GM21515 (cell line): ENCODE data around the gene PPP1R7.
"Not testable (repeated sequence)": the region's sequence is repeated elsewhere in the genome, so short reads cannot be mapped to it uniquely, and the experiment has no call there.

ENCODE experiments used
- ATAC-seq: cut with Tn5 transposase; IDR thresholded peaks from one replicate; pipeline ENCODE4 v1.9.1; 2021; ENCODE audit not compliant: unreplicated experiment

Gene PPP1R7, protein sequence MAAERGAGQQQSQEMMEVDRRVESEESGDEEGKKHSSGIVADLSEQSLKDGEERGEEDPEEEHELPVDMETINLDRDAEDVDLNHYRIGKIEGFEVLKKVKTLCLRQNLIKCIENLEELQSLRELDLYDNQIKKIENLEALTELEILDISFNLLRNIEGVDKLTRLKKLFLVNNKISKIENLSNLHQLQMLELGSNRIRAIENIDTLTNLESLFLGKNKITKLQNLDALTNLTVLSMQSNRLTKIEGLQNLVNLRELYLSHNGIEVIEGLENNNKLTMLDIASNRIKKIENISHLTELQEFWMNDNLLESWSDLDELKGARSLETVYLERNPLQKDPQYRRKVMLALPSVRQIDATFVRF

DNA sequence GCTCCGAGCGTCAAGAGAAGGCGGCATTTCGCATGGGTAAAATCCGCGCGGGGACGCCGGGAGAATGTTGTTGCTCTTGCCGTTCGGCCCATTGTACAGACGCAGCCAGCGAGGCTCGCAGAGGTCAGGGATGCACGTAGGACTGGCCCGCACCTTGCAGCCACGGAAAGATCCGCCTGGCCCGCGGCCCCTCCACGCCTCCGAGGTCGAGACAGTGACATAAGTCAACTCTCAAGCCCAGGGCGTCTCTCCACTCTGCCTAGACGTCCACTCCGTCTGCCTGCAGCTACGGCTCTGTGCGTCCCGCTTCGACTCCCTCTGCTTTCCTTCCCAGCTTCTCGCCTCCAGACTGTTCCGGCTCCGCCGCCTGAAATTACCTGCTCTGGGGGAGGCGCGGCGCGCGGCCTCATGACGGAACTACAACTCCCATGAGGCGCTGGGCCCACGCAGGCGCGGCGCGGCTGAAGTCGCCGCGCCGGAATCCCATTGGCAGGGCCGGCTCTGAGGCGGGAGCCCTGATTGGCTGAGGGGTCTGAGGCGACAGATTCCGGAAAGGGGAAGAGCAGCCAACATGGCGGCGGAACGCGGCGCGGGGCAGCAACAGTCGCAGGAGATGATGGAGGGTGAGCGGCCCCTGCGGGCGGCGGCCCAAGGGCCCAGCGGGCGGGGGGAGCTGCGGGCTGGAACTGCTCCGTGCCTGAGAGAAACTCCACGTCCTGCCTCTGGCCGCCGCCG is at the start of gene PPP1R7:
TSS of gene PPP1R7 (plus strand) at position 543 of the 735 bp plus-strand sequence. CDS start at position 572, 29 bp downstream.
- ATAC-seq = peak; percentile 64

DNA sequence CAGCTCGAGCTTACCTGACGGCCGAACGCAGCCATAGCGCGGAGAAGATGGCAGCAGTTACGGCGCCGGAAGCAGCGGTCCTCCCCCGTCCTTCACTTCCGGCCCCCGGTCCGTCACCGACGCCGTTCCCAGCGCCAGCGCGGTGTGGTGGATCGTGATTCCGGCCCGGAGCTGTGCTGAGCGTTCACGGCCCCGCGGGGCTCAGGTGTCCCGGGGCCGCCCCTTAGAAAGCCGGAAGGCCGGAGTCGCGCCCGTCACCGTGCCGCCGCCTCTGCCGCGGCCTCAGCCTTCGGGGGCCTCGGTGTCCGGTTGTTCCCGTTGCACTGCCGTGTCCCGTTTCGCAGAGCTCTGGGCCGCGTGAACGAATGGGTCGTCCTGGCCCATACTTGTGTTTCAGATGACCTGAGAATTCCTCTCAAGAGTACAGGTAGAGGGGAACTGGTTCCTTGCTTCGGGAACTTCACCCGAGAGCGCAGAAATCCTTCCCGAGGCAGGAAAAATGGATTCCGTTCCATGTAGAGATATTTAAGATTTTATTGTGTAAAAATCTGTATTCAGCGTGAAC is 47.9 kb upstream of the PPP1R7 start, which contains the start of gene MTERF4:
TSS of gene MTERF4 (minus strand) at position 49 of the 565 bp plus-strand sequence. CDS start at position 35, 14 bp downstream.
- ATAC-seq = peak; percentile 76

DNA sequence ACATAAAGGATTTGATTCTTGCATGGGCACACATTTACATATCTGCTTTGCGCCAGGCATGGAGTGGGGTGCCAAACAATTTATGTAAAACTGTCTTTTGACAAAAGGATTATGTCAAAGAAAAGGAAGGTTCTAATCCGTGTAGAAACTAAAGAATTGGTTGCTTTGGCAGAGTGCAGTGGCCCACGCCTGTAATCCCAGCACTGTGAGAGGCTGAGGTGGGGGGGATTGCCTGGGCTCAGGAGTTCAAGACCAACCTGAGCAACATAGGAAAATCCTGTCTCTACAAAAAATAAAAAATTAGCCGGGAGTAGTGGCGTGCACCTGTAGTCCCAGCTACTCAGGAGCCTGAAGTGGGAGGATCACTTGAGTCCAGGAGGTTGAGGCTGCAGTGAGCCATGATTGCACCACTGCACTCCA is 47.1 kb upstream of the PPP1R7 start:
- no peak for ATAC-seq

DNA sequence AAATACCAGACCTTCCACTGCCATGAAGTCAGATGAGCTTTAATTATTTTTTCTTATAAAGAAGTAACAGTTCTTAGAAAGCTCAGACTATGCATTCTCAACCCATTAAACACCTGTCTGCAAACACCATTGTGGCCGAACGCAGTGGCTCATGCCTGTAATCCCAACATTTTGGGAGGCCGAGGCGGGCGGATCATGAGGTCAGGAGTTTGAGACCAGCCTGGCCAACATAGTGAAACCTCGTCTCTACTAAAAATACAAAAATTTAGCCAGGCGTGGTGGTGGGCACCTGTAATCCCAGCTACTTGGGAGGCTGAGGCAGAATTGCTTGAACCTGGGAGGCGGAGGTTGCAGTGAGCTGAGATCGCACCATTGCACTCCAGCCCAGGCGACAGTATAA is 45.7 kb upstream of the PPP1R7 start:
- ATAC-seq = not testable (repeated sequence)

DNA sequence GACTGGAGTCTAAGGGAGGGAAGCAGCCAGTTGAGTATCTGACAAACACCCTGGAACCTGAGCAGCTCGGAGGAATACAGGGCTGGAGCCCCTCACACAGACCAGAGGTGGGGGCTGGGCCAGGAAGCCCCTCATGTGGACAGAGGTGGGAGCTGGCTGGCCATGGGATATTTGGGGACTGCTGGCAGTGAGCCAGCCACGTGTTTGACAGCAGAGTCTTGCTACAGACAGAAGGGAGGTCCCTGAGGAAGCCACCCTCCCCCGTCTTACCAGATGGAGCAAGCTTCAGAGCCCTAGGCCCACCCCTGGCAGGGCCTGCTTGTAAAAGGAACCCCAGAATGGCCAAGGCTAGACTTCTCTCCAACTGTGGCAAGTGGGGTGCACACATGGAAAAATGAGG is 44.6 kb upstream of the PPP1R7 start:
- ATAC-seq = no peak

DNA sequence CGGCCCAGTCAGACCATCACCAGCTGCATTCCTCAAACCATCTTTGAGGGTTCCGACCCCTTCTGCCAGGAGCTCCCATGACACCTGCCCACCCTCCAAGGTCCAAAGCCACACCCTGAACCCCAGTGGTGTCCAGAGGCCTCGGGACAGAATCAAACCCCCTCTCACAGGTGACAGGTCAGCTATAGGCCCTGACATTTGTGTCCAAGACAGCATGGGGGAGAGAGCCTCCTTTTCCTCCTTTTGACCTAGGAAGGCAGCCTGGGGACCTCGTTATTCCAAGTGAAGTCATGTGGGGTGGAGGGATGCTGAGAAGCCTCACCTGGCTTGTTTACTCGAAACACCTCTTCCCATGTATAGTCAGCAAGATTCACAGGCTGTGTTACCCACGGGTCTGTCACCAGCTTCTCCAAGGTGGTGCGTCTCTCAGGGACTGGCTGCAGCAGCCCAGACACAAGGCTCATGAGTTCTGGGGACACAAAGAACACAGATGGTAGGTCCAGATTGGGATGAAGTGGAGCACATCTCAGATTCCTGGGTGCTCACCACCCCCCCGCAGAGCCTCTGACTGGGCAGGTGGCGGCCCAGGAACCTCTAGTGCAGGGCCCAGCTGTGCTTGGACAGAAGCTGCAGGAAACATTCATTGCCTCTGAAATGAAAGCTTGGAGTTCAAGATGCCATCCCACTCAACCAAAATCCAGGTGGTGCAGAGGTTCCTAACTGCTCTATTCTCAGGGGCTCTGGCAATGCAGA is 43.1 kb upstream of the PPP1R7 start:
- ATAC-seq = no peak

DNA sequence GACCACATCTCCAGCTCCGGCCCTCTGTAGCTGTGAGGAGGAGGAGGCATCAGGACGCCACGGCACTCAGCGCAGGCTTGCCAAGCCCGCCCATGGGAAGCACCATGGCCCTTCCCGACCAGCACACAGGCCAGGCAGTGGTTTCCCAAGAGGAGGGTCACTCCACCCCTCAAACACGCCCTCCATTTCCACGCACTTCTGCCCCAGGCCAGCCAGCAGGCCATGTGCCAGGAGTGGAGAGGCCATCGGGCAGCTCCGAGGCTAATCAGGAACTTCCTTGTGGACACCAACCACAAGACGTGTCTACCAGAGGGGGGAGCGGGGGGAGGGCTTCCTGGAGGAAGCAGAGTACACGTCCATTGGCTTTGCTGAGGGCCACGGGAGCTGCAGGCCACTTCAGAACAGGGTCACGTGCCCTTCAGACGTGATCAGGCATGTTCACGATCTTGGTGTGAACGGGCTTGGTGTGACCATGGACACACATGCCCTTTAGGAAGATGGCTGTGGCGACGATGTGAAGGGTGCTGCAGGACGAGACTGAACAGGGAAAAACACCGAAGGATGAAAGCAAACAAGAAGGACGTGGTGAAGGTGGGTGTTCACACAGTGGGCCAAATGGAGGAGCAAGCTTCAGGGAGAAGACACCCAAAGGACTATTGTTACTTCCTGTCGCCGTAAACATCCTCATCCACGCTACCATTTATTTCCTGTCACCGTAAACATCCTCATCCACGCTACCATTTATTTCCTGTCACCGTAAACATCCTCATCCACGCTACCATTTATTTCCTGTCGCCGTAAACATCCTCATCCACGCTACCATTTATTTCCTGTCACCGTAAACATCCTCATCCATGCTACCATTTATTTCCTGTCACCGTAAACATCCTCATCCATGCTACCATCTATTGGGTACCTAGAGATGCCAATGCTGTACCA is 41.7 kb upstream of the PPP1R7 start:
- ATAC-seq = no peak

DNA sequence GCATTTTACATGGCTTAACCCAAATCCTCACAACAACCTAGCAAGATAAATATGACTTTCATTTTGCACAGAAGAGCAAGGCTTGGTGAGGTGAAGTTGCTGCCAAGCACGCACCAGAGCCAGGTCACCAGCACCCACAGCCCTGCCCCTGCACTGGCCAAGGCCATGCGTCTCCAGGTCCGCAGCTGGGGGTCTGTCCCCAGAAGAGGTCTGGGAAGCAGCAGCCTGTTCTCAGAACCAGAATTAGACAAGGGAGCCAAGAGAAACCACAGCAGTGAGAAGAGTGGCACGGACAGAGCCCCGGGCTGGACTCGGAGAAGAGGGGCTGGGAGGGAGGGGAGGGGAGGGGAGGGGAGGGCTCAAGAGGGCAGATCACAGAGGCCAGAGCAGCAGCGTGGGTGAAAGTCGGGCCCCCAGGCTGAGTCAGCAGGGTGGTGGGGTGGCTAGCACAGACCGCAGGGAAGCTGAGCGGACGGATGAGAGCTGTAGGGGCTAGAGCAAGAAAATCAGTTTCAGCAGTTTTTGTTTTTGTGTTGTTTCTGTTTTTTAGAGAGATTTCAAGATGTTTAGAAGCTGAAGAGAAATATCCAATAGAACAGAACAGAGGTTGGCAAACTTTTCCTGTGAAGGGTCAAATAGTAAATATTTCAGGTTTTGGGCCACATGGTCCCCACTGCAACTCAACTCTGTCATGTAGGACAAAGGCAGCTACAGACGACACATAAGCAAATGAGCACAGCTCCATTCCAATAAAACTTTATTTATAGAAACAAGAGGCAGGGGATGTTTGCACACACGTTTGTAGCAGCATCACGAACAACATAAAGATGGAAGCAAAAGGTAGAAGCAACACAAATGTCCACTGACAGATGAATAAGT is 40.8 kb upstream of the PPP1R7 start:
- no peak for ATAC-seq

DNA sequence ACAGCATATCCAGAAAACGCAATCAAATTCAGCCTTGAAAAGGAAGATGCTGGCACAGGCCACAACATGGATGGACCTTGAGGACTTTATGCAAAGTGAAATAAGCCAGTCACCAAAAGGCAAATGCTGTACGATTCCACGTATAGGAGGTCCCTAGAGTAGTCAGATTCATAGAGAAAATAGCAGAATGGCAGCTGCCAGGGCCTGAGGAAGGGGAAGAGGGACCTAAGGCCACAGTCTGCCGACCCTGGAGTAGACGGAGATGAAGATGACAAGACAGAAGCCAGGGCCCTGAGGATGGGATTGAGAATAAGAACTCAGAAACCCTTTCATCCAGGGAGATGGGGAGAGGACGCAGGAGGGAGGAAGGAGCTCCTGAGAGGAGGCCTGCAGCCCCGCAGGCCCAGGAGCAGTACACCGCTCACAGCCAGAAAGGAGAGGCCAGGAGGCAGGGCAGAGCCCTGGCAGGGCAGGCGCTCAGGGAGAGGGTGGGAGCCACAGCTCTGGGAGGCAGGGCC is 40.1 kb upstream of the PPP1R7 start:
- ATAC-seq = peak; percentile 2

DNA sequence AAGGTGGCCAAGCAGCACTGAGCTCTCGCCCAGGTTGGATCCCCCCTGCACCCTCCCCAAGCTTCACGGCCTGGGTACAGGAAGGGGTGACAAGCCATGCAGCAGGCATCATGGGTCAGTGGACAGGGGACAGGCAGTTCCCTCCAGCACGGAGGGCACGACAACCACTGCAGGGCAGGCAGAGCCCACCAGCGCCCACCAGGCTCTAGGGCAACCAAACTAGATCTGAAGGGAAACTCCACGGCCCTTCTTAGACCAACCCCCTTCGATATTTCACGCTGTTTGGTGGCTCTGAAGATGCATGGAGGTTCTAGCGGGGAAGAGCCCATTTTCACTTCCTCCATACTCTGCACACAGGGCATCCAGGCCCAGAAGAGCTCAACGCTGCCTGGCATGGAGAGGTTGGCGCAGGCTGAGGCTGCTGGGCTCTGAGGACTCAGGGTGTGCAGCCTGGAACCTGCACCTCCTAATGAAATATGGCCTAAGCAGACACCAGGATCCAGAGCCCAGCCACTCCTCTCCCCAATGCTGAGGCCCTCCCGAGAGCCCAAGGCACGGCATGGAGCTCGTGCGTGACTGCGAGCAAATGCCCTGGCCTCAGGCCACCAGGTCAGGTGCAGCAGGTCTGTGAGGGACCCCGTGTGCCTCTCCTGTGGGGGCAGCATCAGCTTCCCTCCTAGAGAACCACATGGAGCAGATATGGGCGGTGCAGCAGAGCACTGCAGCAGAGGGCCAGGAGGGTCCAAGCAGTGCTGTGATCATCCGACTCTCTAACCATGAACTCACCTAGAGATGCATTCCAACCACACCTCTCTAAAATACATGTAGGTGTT is 39.4 kb upstream of the PPP1R7 start:
- ATAC-seq = peak; percentile 42

DNA sequence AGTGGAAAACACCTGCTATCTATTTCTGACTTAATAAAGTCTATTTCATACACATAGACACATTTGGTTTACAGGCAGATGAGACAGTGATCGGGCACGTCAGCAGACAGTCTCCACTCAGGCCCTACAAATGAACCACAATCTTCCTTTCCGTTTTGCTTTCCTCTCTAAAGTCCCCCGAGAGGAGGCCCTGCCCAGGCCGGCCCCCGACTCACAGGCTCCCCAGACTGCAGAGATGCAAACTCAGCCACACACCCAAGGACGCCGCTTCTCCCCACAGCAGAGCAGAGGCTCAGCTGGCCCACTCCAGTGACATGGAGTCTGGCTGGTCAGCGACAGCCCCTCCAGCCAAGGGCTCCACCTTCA is 38.8 kb upstream of the PPP1R7 start:
- peak; percentile 49 for ATAC-seq

DNA sequence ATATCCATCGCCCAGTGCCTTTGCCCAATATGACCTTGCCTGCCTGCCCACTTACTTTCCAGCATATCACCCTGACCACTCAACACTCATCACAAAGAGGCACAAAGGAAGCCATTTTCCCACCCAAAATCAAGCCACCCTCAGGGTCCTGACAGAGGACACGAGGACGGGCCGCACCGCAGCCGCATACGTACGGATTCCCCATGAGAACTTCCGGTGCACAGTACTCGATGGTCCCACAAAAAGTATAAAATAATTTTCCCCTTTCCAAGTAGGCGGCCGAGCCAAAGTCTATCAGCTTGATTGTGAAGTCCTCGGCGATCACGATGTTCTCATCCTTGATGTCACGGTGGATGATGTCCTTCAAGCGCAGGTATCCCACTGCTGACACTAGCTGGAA is 38.2 kb upstream of the PPP1R7 start:
- no peak for ATAC-seq

DNA sequence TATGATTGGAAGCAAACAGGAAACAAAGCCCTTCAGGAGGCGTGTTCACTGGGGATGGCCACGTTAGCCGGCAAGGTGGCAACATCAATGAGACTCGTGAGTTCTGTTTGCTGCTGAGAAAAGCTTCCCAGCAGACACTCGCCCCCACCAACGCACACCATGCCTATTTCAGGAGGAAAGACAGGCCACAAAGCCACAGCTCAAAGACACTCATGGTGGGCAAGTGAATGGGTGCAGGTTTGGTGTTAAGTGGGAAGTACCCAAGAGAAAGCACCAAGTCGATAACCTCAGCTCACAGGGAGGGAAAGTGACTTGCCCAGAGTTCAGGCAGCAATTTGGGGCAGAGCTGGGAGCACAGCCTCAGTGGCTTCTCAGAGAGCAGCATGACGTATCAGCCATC is 37.7 kb upstream of the PPP1R7 start:
- ATAC-seq = no peak

DNA sequence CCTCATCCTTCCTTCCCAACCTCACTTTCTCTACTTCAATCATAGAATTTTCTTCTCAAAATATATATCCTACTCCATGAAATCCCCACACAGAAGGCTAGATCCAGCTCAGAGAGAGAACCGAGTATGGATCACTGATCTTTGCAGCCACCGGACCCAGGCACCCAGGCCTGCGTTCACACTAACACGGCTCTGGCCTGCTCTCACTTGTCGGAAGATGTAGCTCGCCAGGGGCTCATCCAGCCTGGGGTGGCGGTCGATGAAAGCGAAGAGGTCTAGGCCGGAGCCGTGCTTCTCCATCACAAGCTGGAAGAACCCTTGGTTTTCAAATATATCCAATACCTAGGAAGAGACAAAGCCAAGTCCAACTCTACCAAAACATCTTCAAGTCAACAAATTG is 35.4 kb upstream of the PPP1R7 start:
- no peak for ATAC-seq

DNA sequence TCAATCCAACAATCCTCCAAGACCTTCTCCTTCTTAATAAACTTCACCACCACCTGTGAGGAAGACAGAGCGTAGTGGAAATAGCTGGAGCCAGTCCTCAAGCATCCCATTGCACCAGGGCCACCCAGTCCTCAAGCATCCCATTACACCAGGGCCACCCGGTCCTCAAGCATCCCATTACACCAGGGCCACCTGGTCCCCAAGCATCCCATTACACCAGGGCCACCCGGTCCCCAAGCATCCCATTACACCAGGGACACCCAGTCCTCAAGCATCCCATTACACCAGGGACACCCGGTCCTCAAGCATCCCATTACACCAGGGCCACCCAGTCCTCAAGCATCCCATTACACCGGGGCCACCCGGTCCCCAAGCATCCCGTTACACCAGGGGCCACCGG is 34.9 kb upstream of the PPP1R7 start:
- ATAC-seq = no peak

DNA sequence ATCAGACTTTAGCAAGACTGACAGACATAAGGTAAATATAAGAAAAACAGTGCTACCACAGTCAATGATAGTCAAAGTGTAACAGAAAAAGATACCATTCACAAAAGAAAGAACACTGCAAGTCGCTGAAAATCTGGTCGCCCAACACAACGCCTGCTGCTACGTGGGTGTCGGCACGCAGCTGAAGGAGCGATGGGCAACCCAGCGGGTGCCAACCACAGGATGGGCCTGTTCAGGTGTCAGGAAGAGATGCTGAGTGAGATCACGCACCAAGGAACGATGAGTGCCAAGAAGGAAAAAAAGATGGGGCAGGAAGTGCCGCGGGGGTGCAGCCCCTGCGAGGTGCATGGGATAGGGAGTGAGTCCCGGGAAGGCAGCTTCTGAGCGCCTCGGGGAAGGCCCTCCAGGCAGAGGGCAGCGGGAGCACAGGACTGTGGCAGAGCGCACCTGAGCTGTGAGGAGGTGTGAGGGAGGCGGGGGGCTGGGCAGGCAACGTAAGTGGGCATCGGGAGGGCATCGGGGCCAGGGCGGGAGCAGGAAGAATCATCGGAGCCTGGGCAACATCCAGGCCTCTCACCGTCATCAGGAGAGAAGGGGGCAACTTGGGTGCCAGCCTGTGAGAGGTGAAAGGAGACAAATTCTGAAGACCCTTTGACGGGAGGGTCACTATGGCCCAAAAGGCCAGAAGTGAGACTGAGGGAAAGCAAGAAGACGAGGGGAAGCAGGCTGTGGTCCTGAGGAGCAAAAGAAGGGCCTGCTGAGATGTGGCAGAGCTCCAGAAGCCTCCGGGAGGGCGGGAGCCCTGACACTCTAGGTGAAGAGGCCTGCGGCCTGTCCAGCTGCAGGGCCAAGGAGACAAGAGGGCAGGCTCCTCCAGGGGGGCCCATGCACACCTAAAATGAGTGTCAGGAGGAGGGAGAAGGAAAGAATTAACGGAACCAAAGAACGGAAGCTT is 33.4 kb upstream of the PPP1R7 start:
- ATAC-seq = no peak
